NT2/D1 (cell line): Measurements from ENCODE around the gene TOMM20L.

ENCODE experiments used
- SUZ12 ChIP-seq: IDR thresholded peaks from 2 replicates; pipeline ENCODE4 v1.6.1; 2011; ENCODE audit not compliant: insufficient read length, insufficient read depth; ENCODE audit errors: extremely low read depth
- YY1 ChIP-seq: IDR thresholded peaks from 2 replicates; pipeline ENCODE4 v1.6.1; 2011; ENCODE audit not compliant: insufficient read length, insufficient read depth
- ZNF274 ChIP-seq: IDR thresholded peaks from 2 replicates; pipeline ENCODE4 v1.6.1; 2011; ENCODE audit warnings: mild to moderate bottlenecking, low read depth, low read length

DNA sequence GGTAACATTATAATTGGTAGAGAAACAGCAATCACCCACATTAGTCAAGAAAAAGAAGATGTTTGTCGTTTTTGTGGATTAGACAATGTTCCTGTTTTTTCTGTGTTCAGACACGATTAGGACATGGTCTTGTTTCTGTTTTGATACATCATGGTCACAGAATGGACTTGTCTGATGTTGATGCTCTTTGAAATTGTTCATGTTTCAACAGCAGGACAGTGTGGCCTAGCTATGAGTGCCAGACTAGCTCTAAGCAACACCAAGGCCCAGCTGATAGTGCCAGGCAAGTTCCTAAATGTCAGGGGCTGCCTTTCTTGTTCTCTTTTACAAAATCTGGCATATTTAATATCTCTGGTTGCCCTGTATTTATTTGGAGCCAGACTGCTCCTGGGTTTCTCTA lies 40.9 kb upstream of the TOMM20L start:
- TF ChIP-seq SUZ12 (no peak), YY1 (no peak), ZNF274 (no peak)
